ENCODE results near the gene BRPF1. TPM values are rescaled to one million over a fixed set of nuclear protein-coding genes. Genes with fewer than 3 reads are reported as not detected.

BRPF1 gene
- total and polyA plus RNA-seq, 4 donors, result 2.0 to 11.2 (median 6.5) TPM

- no peak overlapping the region for H3K27ac ChIP-seq (ENCODE audit: low read depth in 1 of 2, low read length in 2 of 2)
- TF ChIP-seq HNF4A (conservative IDR thresholded peaks at IDR 0.05), result no peak
- no peak for TF ChIP-seq EGR1 (IDR thresholded peaks at IDR 0.05; ENCODE audit: low read depth in 2 of 2)
- TF ChIP-seq NR2F2 (IDR thresholded peaks at IDR 0.05), result no peak
- TF ChIP-seq SP1 (IDR thresholded peaks at IDR 0.05), result no peak
- no peak for TF ChIP-seq RXRA (IDR thresholded peaks at IDR 0.05)
- no peak for TF ChIP-seq RAD21 (IDR thresholded peaks at IDR 0.05)
- TF ChIP-seq FOXA2 (IDR thresholded peaks at IDR 0.05), result no peak
- TF ChIP-seq GABPA (IDR thresholded peaks at IDR 0.05 in 1 of 2, conservative IDR thresholded peaks at IDR 0.05 in 1 of 2), result no peak
- TF ChIP-seq JUND (IDR thresholded peaks at IDR 0.05), result no peak
- TF ChIP-seq TAF1 (conservative IDR thresholded peaks at IDR 0.05), result no peak
- no peak for TF ChIP-seq MAX (IDR thresholded peaks at IDR 0.05)
- TF ChIP-seq YY1 (IDR thresholded peaks at IDR 0.05), result no peak
- TF ChIP-seq HNF4G (IDR thresholded peaks at IDR 0.05), result no peak
- TF ChIP-seq REST (IDR thresholded peaks at IDR 0.05), result no peak
- TF ChIP-seq ZBTB33 (IDR thresholded peaks at IDR 0.05), result no peak
- TF ChIP-seq ATF3 (IDR thresholded peaks at IDR 0.05), result no peak
- no peaks in the 10 kb centered on the region for H3K9me3 ChIP-seq (ENCODE audit: control insufficient read depth in 4 of 4, low read length in 3 of 4)
- WGBS, result 79% methylated on average over 5 of the region's 5 CpGs
- H3K4me1 ChIP-seq (ENCODE audit: control insufficient read depth in 4 of 4, insufficient read depth in 4 of 4, low read length in 3 of 4), result no peaks in the 10 kb centered on the region
- H3K4me3 ChIP-seq (ENCODE audit: low read depth in 1 of 3, low read length in 3 of 3), result no peak overlapping the region
- no peaks in the 10 kb centered on the region for H3K27me3 ChIP-seq (ENCODE audit: control insufficient read depth in 4 of 4, insufficient read depth in 4 of 4, low read length in 3 of 4)
- H3K9ac ChIP-seq (ENCODE audit: low read depth in 1 of 2, low read length in 2 of 2), result no peak overlapping the region
- H3K36me3 ChIP-seq (ENCODE audit: control insufficient read depth in 4 of 4, insufficient read depth in 3 of 4, low read depth in 1 of 4, low read length in 3 of 4), result no peaks in the 10 kb centered on the region
- no peak for DNase-seq (ENCODE audit: low spot score)
Measured at GRCh38 chr3:9716801-9717555, 14.6 kb upstream of the BRPF1 start.

- 82% methylated on average over 1 of the region's 1 CpG for WGBS
- H3K4me3 ChIP-seq (ENCODE audit: low read depth in 1 of 3, low read length in 3 of 3), result no peak overlapping the region
- TF ChIP-seq JUND (IDR thresholded peaks at IDR 0.05) (no peak), NR2F2 (IDR thresholded peaks at IDR 0.05) (no peak), YY1 (IDR thresholded peaks at IDR 0.05) (no peak), GABPA (IDR thresholded peaks at IDR 0.05 in 1 of 2, conservative IDR thresholded peaks at IDR 0.05 in 1 of 2) (no peak), SP1 (IDR thresholded peaks at IDR 0.05) (no peak), TAF1 (conservative IDR thresholded peaks at IDR 0.05) (no peak), REST (IDR thresholded peaks at IDR 0.05) (no peak), HNF4A (conservative IDR thresholded peaks at IDR 0.05) (no peak), FOXA1 (IDR thresholded peaks at IDR 0.05) (no peak), HNF4G (IDR thresholded peaks at IDR 0.05) (no peak), FOXA2 (IDR thresholded peaks at IDR 0.05) (no peak), RAD21 (IDR thresholded peaks at IDR 0.05) (no peak), MAX (IDR thresholded peaks at IDR 0.05) (no peak)
- no peaks in the 10 kb centered on the region for H3K9me3 ChIP-seq (ENCODE audit: control insufficient read depth in 4 of 4, low read length in 3 of 4)
- H3K27ac ChIP-seq (ENCODE audit: low read depth in 1 of 2, low read length in 2 of 2), result no peak overlapping the region
- no peaks in the 10 kb centered on the region for H3K27me3 ChIP-seq (ENCODE audit: control insufficient read depth in 4 of 4, insufficient read depth in 4 of 4, low read length in 3 of 4)
- H3K9ac ChIP-seq (ENCODE audit: low read depth in 1 of 2, low read length in 2 of 2), result no peak overlapping the region
- DNase-seq (ENCODE audit: low spot score), result no peak
- no peaks in the 10 kb centered on the region for H3K4me1 ChIP-seq (ENCODE audit: control insufficient read depth in 4 of 4, insufficient read depth in 4 of 4, low read length in 3 of 4)
- no peaks in the 10 kb centered on the region for H3K36me3 ChIP-seq (ENCODE audit: control insufficient read depth in 4 of 4, insufficient read depth in 3 of 4, low read depth in 1 of 4, low read length in 3 of 4)
Measured at GRCh38 chr3:9717563-9717962, 14.0 kb upstream of the BRPF1 start.
